GM19099 (cell line): Measurements from ENCODE around the gene SH2D3A.

Experiments used
- POLR2A ChIP-seq: IDR thresholded peaks from 3 replicates; pipeline ENCODE4 v1.6.1; 2011; ENCODE audit warnings: low read depth; ENCODE audit not compliant: insufficient read length; ENCODE audit errors: extremely low read depth

The SH2D3A gene

DNA sequence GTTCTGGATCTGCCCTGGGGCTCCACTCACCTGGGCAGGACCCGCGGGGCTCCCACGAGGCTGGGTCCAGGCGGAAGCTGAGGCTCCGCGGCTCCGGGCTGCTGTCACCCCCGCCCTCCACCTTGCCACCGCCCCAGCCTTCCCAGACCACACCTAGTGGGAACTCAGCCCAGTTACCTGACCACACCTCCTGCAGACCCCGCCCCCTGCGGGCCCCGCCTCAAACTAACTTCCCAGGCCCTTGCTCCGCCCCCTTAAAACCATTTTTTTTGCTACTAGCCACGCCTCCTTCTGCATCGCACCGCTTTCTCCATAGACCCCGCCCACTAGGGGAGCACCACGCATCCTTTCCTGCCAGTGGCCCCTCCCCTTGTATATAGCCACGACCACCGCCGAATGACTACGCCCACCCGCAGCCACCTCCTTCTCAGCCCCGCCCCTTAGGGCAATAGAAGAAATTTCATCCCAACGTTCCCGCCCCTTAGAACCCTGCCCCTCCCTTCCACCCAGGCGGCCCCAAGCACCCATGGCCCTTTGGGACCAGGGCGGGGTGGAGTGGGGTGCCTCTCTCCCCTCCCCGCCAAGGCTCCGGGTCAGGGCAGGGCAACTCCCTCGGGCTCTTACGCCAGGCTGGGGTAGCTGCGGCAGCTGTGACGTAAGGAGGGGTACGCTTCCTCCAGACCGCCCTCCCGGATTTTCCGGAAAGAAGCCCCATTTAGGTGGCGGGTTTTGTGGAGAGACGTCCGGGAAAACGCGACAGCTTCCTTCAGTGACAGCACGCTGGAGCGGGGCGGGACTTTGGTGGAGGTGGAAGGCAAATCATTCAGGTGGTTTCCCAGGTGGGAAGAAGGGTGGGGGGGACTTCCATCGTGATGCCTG is at the start of gene SH2D3A:
Gene SH2D3A (minus strand): TSS at position 79 of the 879 bp plus-strand sequence. CDS start 3,687 bp downstream, outside the sequence.
- peak; percentile 52 for TF ChIP-seq POLR2A

DNA sequence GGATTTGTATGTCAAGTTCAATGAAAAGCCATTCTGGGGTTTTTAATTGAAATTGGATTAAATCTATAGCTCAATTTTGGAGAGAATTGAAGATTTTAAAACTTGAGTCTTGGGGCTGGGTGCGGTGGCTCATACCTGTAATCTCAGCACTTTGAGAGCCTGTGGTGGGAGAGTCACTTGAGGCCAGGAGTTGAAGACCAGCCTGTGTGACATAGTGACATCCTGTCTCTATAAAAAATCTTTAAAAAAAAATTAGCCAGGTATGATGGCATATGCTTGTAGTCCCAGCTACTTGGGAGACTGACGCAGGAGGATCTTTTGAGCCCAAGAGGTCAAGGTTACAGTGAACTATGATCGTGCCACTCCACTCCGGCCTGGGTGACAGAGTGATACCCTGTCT is 46.4 kb upstream of the SH2D3A start:
- TF ChIP-seq POLR2A: no peak

DNA sequence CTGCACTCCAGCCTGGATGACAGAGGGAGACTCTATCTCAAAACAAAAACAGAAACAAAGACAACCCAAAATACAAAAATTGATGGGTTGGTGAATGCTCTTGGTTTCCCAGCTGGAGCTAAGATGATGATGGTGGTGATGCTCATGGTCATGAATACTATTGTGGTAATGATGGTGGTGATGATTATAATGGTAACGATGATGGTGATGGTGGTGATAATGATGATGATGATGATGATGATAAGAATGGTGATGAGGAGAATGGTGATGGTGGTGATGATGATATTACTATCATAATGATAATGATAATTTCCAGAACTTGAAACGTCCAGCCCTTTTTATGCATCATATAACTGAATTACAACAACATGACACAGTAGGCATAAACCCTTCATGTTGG is 45.4 kb upstream of the SH2D3A start:
- TF ChIP-seq POLR2A: no peak

DNA sequence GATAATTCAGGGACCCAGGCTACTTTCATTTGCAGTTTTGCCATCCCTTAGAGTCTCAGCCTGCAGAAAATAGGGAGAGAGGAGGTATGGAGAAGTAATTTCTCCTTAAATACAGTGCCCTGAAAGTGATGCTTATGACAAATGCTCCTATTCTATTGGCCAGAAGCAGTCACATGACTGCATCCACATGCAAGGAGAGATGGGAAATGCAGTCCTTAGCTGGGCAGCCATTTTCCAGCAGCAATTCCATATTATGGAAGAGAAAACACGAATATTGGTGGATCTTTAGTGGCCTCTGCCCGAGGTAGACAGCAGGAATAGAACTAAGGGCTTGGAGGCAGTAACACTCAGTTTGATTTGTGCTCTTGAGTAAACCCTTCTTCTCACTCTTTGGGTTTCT is 44.7 kb upstream of the SH2D3A start:
- no peak for TF ChIP-seq POLR2A

DNA sequence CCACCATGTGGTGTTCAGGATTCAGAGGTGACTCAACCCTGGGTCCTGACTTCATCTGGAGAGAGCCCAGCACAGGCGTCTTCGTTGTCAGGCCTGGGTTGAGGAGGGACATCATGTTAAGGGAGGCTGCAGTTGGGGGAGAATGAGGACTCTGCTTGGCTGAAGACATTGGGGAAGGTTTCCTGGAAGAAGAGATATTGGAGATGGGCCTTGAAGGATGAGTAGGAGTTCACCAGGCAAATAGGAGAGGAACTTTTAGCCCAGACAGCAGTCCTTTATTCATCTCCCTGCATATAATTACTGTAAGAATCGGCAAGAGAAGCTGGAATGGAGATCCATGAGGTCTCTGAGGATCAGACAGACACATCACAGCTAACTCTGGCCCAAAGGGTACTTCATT is 44.1 kb upstream of the SH2D3A start:
- TF ChIP-seq POLR2A: no peak

DNA sequence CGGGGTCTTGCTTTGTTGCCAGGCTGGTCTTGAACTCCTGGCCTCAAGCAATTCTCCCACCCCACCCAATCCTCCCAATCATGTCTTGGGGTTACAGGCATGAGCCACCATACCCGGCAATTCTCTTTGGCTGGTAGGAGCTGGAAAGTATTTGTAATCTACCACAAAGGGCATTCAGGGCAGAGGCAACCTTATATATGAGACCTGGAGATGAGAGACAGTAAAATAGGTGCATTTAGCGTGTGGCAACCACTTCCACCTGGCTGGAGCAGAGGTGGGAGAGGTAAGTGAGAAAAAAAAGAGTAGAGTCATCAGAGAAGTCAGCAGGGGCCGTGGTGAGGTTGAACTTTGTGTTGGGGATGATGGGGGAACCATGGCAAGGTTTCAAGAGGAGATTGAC is 42.0 kb upstream of the SH2D3A start:
- TF ChIP-seq POLR2A: no peak

DNA sequence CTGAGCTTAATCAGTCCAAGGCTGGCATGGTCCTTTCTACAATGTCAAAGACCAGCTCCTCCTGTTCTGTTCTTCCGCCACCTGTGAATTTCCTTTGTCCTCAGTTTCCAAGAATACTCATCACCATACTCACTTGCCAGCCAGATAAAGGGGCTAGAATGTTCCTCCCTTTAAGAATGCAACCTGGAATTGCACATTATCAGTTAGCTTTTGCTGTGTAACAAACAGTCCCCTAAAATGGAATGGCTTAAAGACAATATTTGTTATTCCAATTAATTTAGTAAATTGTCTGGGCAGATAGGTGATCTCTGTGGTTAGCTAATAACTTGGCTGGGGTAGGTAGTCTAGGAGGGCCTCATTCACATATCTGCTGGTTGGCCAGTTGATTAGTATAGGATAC is 41.3 kb upstream of the SH2D3A start:
- TF ChIP-seq POLR2A: no peak

DNA sequence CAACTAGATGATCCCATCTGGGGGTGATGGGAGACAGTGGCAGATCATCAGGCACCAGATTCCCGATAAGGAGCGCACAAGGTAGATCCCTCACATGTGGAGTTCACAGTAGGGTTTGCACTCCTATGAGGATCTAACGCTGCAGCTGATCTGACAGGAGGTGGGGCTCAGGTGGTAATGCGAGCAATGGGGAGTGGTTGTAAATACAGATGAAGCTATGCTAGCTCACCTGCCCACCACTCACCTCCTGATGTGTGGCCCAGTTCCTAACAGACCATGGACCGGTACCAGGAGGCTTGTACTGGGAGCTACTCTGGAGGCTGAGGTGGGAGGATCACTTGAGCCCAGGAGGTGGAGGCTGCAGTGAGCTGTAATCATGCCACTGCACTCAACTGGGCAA is 40.1 kb upstream of the SH2D3A start:
- TF ChIP-seq POLR2A: no peak

DNA sequence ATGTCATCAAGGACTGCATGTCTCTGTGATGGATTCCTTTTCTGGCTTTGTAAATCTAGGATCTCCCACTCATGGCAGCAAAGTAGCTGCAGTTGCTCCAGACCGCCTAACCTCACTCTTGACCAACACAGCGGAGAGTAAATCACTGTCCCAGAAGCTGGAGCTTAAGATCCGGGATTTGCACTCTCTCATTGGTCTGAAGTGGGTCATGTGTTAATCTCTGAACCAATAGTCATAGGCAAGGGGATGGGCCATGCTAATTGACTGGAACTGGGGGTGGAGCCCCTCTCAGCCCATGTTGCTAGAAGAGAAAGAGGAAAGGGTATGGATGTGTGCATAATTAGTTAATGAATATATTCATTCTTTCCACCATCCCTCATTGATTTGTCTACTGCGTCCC is 39.3 kb upstream of the SH2D3A start:
- TF ChIP-seq POLR2A: no peak

DNA sequence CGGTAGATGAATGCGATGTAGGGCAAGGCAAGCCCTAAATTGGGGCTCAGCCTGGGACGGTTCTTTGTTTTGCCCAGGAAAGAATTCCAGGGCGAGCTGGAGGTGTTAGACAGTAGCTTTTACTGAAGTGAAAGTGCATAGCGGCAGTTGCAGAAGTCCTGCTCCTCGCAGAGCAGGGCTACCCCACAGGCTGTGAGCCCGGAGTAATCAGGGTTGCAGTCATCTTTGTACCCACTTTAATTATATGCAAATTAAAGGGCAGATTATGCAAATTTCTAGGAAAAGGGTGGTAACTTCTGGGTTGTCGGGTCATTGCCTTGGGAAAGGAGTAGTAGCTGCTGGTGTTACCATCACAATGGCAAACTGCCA is 35.8 kb upstream of the SH2D3A start:
- peak; percentile 80 for TF ChIP-seq POLR2A

DNA sequence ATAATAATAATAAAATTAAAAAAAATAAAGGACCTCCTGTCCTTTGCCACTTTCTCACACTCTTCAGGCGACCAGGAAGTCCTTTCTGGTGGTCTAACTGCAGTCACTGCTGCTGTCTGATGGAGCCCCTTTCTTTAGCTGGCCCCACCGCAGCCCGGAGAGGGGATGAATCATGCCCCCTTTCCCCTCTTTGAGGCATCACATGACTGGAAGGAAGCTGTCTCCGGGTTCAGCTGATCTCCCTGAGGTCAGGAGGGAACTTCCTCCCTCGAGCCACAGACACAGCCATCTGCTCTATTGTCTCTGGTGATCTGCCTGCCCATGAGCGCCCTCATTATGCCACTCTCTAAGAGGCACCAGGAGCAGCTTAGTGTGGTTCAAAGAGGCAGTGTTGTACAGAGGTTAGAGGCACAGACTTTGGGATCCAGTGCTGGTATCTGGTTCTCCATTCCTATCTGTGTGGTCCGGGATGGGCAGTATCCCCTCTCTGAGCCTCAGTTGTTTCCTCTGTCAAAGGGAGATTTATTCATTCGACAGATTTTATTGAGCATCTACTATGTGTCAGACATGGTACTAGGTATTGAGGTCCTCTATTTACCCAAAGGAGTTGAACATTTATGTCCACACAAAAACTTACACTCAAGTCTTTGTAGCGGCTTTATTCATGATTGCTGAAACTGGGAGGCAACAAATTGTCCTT is 35.3 kb upstream of the SH2D3A start:
- TF ChIP-seq POLR2A: peak; percentile 43

DNA sequence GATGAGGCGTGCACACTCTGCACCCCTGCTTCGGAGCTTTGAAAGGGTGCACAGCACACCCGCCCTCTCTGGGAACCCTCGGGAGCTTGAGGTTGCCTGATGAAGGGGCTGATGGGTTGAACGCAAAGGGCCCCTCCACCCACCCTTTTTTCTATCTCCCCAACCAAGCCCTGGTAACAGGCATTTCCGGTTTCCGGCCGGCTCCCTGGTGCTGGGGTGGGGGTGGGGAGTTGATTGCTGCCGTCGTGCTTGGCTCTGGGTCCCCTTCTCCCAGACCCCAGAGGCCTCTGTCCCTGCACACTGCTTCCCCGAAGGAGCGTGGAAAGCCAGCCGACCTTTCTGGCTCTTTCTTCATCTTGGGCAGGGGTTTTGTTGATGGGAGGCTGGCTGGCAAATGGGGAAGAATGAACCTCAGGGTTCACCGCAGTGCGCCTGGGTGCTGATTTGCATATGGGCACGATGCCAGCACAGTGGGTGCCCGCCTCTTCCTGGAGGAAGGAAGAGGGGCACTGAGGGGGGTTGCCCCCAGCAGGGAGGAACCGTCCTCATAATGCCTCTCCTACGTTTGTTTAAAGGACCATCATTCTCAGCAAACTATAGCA is 34.4 kb upstream of the SH2D3A start:
- TF ChIP-seq POLR2A: peak; percentile 66

DNA sequence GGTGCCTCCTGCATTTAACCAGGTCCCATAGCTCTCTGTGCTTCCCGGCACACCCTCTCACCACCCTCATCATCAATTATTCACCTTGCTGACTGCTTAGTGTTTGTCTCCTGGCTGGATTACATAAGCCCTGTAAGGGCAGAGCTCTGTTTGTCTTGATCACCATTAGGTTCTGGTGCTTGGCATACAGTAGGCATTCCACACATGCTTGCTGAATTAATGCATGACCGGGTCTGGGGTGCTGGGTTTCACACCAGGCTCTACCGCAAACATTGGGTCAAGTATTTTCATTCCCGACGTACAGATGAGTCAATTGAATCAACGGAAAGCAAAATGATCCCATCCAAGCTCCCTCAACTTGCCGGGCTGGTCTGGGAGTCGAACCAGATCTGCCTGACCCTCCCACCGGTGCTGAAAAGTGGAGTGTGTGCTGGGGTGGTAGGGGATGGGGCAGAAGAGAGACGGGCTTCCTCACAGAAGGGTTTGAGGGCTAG is 33.8 kb upstream of the SH2D3A start:
- TF ChIP-seq POLR2A: no peak

DNA sequence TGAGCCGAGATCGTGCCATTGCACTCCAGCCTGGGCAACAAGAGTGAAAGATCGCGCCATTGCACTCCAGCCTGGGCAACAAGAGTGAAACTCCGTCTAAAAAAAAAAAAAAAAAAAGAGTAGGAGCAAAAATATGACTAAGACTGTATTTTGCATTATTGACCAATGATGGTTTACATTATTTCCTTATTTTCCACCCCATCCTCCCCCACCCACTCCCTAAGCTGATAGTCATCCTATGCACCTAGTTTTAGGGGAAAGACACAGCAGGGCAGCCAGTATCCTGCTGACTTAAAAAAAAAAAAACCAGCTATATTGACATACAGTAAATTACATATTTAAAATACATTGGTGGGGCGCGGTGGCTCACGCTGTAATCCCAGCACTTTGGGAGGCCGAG is 30.4 kb upstream of the SH2D3A start:
- TF ChIP-seq POLR2A: no peak

DNA sequence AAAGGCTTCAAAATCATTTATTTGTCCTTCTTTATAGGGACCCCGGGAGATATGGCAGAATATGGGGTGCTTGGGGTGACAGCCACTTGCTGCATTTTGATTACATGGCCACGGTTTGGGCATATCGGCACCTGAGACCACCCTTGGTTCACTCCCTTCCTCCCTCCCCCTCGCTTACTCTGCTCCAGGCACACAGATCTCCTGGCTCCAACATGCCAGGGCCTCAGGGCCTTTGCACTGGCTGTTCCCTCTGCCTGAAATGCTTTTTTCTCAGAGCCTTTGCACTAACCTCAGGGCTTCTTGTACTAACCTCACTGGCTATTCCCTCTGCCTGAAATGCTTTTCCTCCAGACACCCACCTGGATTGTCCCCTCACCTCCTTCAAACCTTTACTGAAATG is 29.0 kb upstream of the SH2D3A start:
- TF ChIP-seq POLR2A: no peak
